ENCODE measurements around the gene NPLOC4. TPM values are rescaled to one million over a fixed set of nuclear protein-coding genes. Genes with fewer than 3 reads are reported as not detected.
A peak's percentile ranks its signal among the peaks of the same experiment; 100 is the strongest.

Gene NPLOC4
- total and polyA plus RNA-seq, 2 experiments from 2014 or later, result 51.4 to 64.6 TPM

DNA sequence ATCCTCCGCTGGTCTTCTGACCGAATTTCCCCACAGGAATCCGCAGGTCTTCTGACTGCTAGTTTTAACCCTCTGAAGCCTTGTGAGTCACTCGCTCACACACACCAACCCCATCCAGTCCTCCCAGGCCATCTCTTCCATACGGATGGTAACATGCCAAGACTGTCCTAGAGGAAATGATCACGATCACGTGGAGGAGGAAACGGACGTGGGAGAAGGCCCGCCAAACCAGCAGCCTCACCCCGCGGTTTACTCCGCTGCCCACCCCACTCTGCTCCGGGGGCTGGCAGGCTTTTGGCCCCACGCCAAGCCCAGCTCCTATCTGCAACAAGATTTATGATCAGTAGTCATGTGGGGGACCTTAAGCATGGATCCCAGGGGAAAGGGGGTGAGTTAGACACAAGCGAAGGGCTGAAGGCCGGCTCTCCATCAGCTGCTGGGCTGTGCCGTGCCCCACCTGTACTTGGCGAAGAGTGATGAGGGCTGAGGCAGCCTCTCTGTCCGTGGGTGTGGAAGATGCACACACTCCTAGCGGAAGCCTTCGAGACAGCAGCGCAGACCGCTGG lies 83.2 kb downstream of the NPLOC4 start:
- in situ Hi-C loops (cut with MboI), result no loop called here
- H3K4me2 ChIP-seq (ENCODE audit: unreplicated experiment), result peak overlapping the region; percentile 95
- no peaks in the 10 kb centered on the region for H3K9me3 ChIP-seq (ENCODE audit: low read depth)
- H3K27ac ChIP-seq, result peak overlapping the region; percentile 73
- H3F3A ChIP-seq (ENCODE audit: insufficient read depth), result peaks cover 21% of the 10 kb centered on the region; the same call in 1 of the 2 replicates
- no peaks in the 10 kb centered on the region for H3K36me3 ChIP-seq (ENCODE audit: low read depth)
- peak overlapping the region; percentile 78; the same call in 1 of the 2 replicates for H3K9ac ChIP-seq
- H3K79me2 ChIP-seq (ENCODE audit: insufficient read depth), result peaks cover 27% of the 10 kb centered on the region
- no peaks in the 10 kb centered on the region for H4K20me1 ChIP-seq (ENCODE audit: insufficient read depth)
- peak; percentile 96 for DNase-seq
- H3K4me1 ChIP-seq (ENCODE audit: insufficient read depth), result peaks cover 22% of the 10 kb centered on the region
- no peaks in the 10 kb centered on the region for H3K27me3 ChIP-seq (replicated peaks; ENCODE audit: insufficient read depth)
- WGBS, 2 experiments (ENCODE audit: low coverage in 1 of 2, low lambda C conversion rate in 2 of 2, missing lambda C conversion rate in 2 of 2), result 31 to 32% methylated on average over 24 of the region's 24 CpGs
- no peaks in the 10 kb centered on the region for H3K9me2 ChIP-seq (ENCODE audit: insufficient read depth)
- 0 out of 2 replicates have a peak overlapping the region, but pooled peaks have one; percentile 22 for H2AFZ ChIP-seq
- peak overlapping the region; percentile 90 for H3K4me3 ChIP-seq
- TF ChIP-seq EZH2phosphoT487 (IDR thresholded peaks at IDR 0.05; ENCODE audit: insufficient read depth, low read depth) (no peak), EZH2 (IDR thresholded peaks at IDR 0.05; ENCODE audit: insufficient read depth, poor library complexity, severe bottlenecking) (no peak)

DNA sequence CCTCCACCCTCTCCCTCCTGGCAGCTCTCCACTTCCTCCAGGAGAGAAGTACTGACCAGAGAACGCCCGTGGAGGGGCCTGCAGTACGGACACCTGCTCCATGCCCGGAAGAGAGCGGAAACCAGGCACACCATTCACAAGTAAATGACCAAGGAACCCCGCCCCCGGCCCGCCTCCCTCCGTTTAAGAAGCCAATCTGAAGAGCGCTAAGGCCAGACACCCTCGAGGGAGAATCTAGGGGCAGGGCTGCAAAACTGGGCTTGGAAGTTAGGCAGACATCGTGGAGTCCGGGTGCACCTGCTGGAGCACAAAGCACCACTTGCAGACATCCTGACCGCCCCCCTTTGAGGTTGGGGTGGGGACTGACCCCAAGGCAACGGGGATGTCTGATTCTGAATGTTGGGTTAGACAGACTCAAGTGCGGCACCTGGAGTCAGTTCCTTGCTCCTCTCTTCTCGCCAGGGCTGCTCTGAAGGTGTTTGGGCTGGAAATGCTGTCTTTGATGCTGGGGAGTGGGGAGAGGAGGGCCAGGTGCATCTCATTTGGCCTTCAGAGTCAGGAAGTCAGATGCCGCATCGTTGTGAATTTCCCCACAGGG lies 83.8 kb downstream of the NPLOC4 start:
- 6 to 8% methylated on average over 18 of the region's 19 CpGs for WGBS, 2 experiments (ENCODE audit: low coverage in 1 of 2, low lambda C conversion rate in 2 of 2, missing lambda C conversion rate in 2 of 2)
- H3K4me2 ChIP-seq (ENCODE audit: unreplicated experiment), result peak overlapping the region; percentile 95
- peaks cover 21% of the 10 kb centered on the region; the same call in 1 of the 2 replicates for H3F3A ChIP-seq (ENCODE audit: insufficient read depth)
- peak overlapping the region; percentile 78 for H3K9ac ChIP-seq
- H3K9me2 ChIP-seq (ENCODE audit: insufficient read depth), result no peaks in the 10 kb centered on the region
- no peaks in the 10 kb centered on the region for H3K27me3 ChIP-seq (replicated peaks; ENCODE audit: insufficient read depth)
- peak overlapping the region; percentile 73 for H3K27ac ChIP-seq
- in situ Hi-C loops (cut with MboI), result no loop called here
- H2AFZ ChIP-seq, result peak overlapping the region; percentile 75
- peaks cover 27% of the 10 kb centered on the region for H3K79me2 ChIP-seq (ENCODE audit: insufficient read depth)
- peak overlapping the region; percentile 90 for H3K4me3 ChIP-seq
- DNase-seq, result peak; percentile 86
- no peaks in the 10 kb centered on the region for H4K20me1 ChIP-seq (ENCODE audit: insufficient read depth)
- TF ChIP-seq EZH2phosphoT487 (IDR thresholded peaks at IDR 0.05; ENCODE audit: insufficient read depth, low read depth) (no peak), EZH2 (IDR thresholded peaks at IDR 0.05; ENCODE audit: insufficient read depth, poor library complexity, severe bottlenecking) (no peak)
- H3K9me3 ChIP-seq (ENCODE audit: low read depth), result no peaks in the 10 kb centered on the region
- H3K4me1 ChIP-seq (ENCODE audit: insufficient read depth), result peaks cover 22% of the 10 kb centered on the region
- H3K36me3 ChIP-seq (ENCODE audit: low read depth), result no peaks in the 10 kb centered on the region

DNA sequence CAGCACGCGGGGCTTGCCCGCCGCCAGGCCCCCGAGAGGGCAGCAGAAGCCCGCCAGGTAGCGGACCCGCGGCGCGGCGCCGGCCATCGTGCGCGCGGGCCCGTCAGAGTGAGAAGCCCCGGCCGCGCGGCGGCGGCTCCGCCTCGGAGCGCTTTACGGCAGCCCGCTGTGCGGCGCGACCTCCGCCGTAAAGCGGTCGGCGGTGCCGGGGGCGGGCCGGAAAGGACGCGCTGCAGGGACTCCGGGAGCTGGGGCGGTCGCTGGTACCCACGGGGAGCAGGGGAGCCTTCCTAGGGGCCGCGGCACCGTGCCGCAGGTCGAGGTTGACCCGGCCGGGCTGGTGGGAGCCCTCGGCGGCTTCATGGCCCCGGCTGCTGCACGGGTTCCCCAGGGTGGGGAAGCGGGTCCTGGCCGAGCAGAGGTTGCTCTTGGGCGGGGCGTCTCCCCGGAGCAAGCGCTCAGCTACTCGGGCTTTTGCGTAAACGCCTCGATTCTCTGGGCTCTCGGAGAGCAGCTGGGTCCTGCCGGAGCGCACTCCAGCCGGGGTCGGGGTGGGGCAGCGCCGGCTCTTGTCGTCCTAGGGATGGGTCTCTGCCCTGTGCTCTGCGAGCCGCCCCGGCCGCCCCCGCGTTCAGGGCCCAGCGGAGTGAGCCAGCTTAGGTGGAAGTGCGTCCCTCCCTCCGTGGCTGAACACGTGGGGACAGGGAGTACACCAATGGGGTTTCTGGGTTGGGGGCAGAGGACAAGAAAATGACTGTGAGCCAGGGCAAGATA lies 84.5 kb downstream of the NPLOC4 start, which contains the start of gene FAAP100:
Gene FAAP100 (minus strand): TSS at position 110 of the 774 bp plus-strand sequence. CDS start 23 bp downstream, at position 87.
- Histone ChIP-seq H3F3A (ENCODE audit: insufficient read depth) (peaks cover 21% of the 10 kb centered on the region; the same call in 1 of the 2 replicates), H3K4me2 (ENCODE audit: unreplicated experiment) (peak within 1 kb of the TSS; percentile 95), H3K9me2 (ENCODE audit: insufficient read depth) (no peaks in the 10 kb centered on the region), H3K79me2 (ENCODE audit: insufficient read depth) (peaks cover 27% of the 10 kb centered on the region), H3K4me1 (ENCODE audit: insufficient read depth) (peaks cover 22% of the 10 kb centered on the region), H3K9me3 (ENCODE audit: low read depth) (no peaks in the 10 kb centered on the region), H4K20me1 (ENCODE audit: insufficient read depth) (no peaks in the 10 kb centered on the region), H2AFZ (peak within 1 kb of the TSS; percentile 75), H3K4me3 (peak within 1 kb of the TSS; percentile 90), H3K9ac (peak within 1 kb of the TSS; percentile 78), H3K27me3 (replicated peaks; ENCODE audit: insufficient read depth) (no peaks in the 10 kb centered on the region), H3K27ac (peak within 1 kb of the TSS; percentile 73), H3K36me3 (ENCODE audit: low read depth) (no peaks in the 10 kb centered on the region)
- DNase-seq, result peak; percentile 94
- 1% methylated on average over 75 of the region's 85 CpGs for WGBS, 2 experiments (ENCODE audit: low coverage in 1 of 2, low lambda C conversion rate in 2 of 2, missing lambda C conversion rate in 2 of 2)
- TF ChIP-seq EZH2phosphoT487 (IDR thresholded peaks at IDR 0.05; ENCODE audit: insufficient read depth, low read depth) (no peak), EZH2 (IDR thresholded peaks at IDR 0.05; ENCODE audit: insufficient read depth, poor library complexity, severe bottlenecking) (no peak)
- in situ Hi-C loops (cut with MboI), result no loop called here

Data from GM23248 (cell line).